Activated CD4-positive, alpha-beta memory T cell treated with anti-CD3 and anti-CD28 coated beads for 36 hours (primary cell): ENCODE data around the gene DENND11. TPM values are rescaled to one million over a fixed set of nuclear protein-coding genes. Genes with fewer than 3 reads are reported as not detected.

ENCODE experiments used
- CTCF ChIA-PET: fragments of 350-600 bp; sonication (Branson Sonifier 250); formaldehyde crosslinking; loops from one replicate; lab custom pipeline; 2021; ENCODE audit warnings: antibody characterized with exemption, inconsistent platforms; lab: Charles Lee
- POLR2A ChIA-PET: fragments of 350-600 bp; sonication (Branson Sonifier 250); formaldehyde crosslinking; loops from one replicate; lab custom pipeline; 2021; ENCODE audit warnings: antibody characterized with exemption; lab: Charles Lee
- DNase-seq: peaks from one replicate; pipeline ENCODE4 v3.0.0-alpha.2; 2020
- H3K27ac Mint-ChIP-seq: one replicate; pipeline ENCODE4 v1.8.0; 2021; ENCODE audit warnings: mixed read lengths
- H3K27me3 Mint-ChIP-seq: one replicate; pipeline ENCODE4 v1.8.0; 2021; ENCODE audit warnings: mixed read lengths
- H3K36me3 Mint-ChIP-seq: one replicate; pipeline ENCODE4 v1.8.0; 2021; ENCODE audit warnings: mixed read lengths
- H3K4me1 Mint-ChIP-seq: one replicate; pipeline ENCODE4 v1.8.0; 2021; ENCODE audit warnings: low read depth, mixed read lengths
- H3K4me3 Mint-ChIP-seq: one replicate; pipeline ENCODE4 v1.8.0; 2021; ENCODE audit warnings: mild to moderate bottlenecking, mixed read lengths
- H3K9me3 Mint-ChIP-seq: one replicate; pipeline ENCODE4 v1.8.0; 2021; ENCODE audit warnings: mixed read lengths
- intact Hi-C: fragments of 100-400 bp; cut with micrococcal nuclease; formaldehyde crosslinking; loops from one replicate; pipeline ENCODE4 v1.15.1; 2023
- total RNA-seq, 2 experiments: library from RNA; stranded (reverse); gene quantifications; one replicate each; pipeline ENCODE4 v1.2.3, GENCODE V29; 2021

DENND11 gene
- total RNA-seq, 2 experiments from 2014 or later: 27.5 to 28.9 TPM

DNA sequence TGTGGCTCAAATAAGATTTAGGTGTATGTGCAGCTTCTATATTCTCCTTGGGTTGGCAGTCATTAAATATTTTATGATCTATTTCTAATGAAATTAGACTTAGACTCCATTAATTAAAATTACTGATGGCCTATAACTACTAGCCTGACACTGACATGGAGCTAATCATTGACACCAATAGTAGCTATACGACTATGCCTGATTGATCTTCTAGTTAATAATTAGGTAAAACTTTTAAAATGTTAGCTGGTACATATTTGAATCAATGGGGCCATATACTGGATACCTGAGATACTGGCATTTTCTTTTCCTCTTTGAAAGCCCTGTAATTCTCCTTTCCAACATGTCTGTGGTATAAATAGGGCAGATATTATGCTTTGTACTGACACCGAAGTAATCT lies 20.6 kb upstream of the DENND11 start:
- DNase-seq: no peak

GRCh38 chr7:141717450-141717849 lies 15.5 kb upstream of the DENND11 start:
- intact Hi-C loops: no loop called here

More for the DNA sequence above, 20.6 kb upstream of the DENND11 start:
- no peaks in the 10 kb centered on the region for H3K27me3 Mint-ChIP-seq
- no peaks in the 10 kb centered on the region for H3K9me3 Mint-ChIP-seq
- no peaks in the 10 kb centered on the region for H3K4me1 Mint-ChIP-seq
- ChIA-PET CTCF (interaction anchor here (3.3 kb wide), 1 partner anchor 15 kb away, joined by 18 read pairs; the partner anchor contains the start of gene SSBP1), POLR2A (no interaction called here)
- H3K27ac Mint-ChIP-seq: no peak overlapping the region
- no peaks in the 10 kb centered on the region for H3K36me3 Mint-ChIP-seq
- intact Hi-C loops: no loop called here
- H3K4me3 Mint-ChIP-seq: no peak overlapping the region

GRCh38 chr7:141715794-141716689 lies 14.1 kb upstream of the DENND11 start:
- ChIA-PET POLR2A (no interaction called here), CTCF (no interaction called here)
- peaks cover 6% of the 10 kb centered on the region for H3K4me1 Mint-ChIP-seq
- no peaks in the 10 kb centered on the region for H3K9me3 Mint-ChIP-seq
- H3K27ac Mint-ChIP-seq: no peak overlapping the region
- no peak for DNase-seq
- H3K4me3 Mint-ChIP-seq: no peak overlapping the region
- intact Hi-C loops: no loop called here
- H3K27me3 Mint-ChIP-seq: no peaks in the 10 kb centered on the region
- H3K36me3 Mint-ChIP-seq: no peaks in the 10 kb centered on the region

More at GRCh38 chr7:141717450-141717849, 15.5 kb upstream of the DENND11 start:
- H3K27me3 Mint-ChIP-seq: no peaks in the 10 kb centered on the region
- ChIA-PET POLR2A (interaction anchor here (1.4 kb wide), 1 partner anchor 20 kb away, joined by 4 read pairs; the partner anchor contains the start of gene SSBP1), CTCF (interaction anchor here (1.6 kb wide), 1 partner anchor 21 kb away, joined by 5 read pairs; the partner anchor contains the start of gene SSBP1)
- no peak overlapping the region for H3K27ac Mint-ChIP-seq
- H3K36me3 Mint-ChIP-seq: no peaks in the 10 kb centered on the region
- no peak overlapping the region for H3K4me3 Mint-ChIP-seq
- H3K9me3 Mint-ChIP-seq: no peaks in the 10 kb centered on the region
- no peak for DNase-seq
- H3K4me1 Mint-ChIP-seq: peaks cover 2% of the 10 kb centered on the region

DNA sequence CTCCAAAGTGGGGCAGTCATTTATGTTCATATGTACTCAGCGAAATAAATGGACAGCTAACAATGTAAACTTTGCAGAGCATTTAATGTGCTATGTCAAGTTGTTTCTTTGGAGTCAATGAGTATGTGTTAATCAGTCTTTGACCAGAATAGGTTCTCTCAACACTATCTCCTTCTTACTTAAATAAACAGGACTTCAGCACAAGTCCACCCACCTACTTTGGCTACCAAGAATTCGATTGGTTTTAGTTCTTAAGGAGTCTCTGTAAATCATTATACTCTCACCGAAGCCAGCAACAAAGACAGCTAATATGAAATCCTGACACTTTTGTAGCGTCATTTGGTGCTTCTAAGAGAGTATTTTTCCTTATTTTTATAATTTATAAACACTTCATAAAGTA lies 13.1 kb upstream of the DENND11 start:
- no peak overlapping the region for H3K27ac Mint-ChIP-seq
- intact Hi-C loops: no loop called here
- peaks cover 6% of the 10 kb centered on the region for H3K4me1 Mint-ChIP-seq
- no peaks in the 10 kb centered on the region for H3K27me3 Mint-ChIP-seq
- ChIA-PET CTCF (interaction anchor here (0.7 to 1.2 kb wide), 2 partner anchors 23 to 60 kb away, joined by 3 to 4 read pairs; partner anchors contain the start of gene SSBP1), POLR2A (no interaction called here)
- no peak overlapping the region for H3K4me3 Mint-ChIP-seq
- DNase-seq: no peak
- H3K36me3 Mint-ChIP-seq: no peaks in the 10 kb centered on the region
- H3K9me3 Mint-ChIP-seq: no peaks in the 10 kb centered on the region

DNA sequence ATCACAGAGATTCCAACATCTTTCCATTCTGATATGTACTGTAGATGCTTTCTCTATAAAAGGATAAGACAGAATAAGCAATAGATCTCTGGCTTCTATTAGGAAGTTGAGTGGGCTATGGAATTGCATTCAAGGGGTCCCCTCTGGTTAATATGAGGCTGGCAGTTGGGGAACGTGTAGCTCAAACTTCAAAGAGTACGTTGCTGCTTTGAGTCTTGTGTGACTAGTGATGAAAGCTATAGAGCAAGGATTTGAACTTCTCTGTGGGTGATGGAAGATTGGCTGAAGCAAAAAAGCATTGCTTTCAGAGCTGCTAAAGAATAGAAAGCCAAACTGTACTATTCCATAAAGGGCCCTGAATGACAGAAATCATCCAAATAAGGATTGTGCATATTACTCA lies 12.6 kb upstream of the DENND11 start:
- CTCF ChIA-PET: interaction anchor here (0.7 to 1.2 kb wide), 2 partner anchors 23 to 60 kb away, joined by 3 to 4 read pairs; partner anchors contain the start of gene SSBP1
- intact Hi-C loops: no loop called here

GRCh38 chr7:141713890-141714289 lies 11.9 kb upstream of the DENND11 start:
- intact Hi-C loops: no loop called here
- peaks cover 6% of the 10 kb centered on the region for H3K4me1 Mint-ChIP-seq
- ChIA-PET POLR2A (no interaction called here), CTCF (interaction anchor here (0.6 to 1.2 kb wide), 3 partner anchors 24 to 1219 kb away, joined by 3 to 5 read pairs (median 3); partner anchors contain the start of gene SSBP1)
- H3K27ac Mint-ChIP-seq: no peak overlapping the region
- no peaks in the 10 kb centered on the region for H3K27me3 Mint-ChIP-seq
- DNase-seq: no peak
- H3K4me3 Mint-ChIP-seq: no peak overlapping the region
- no peaks in the 10 kb centered on the region for H3K9me3 Mint-ChIP-seq
- no peaks in the 10 kb centered on the region for H3K36me3 Mint-ChIP-seq

More for the DNA sequence above, 12.6 kb upstream of the DENND11 start:
- Mint-ChIP-seq H3K27me3 (no peaks in the 10 kb centered on the region), H3K4me1 (peaks cover 6% of the 10 kb centered on the region), H3K9me3 (no peaks in the 10 kb centered on the region), H3K36me3 (no peaks in the 10 kb centered on the region), H3K27ac (no peak overlapping the region), H3K4me3 (no peak overlapping the region)
- DNase-seq: no peak
- POLR2A ChIA-PET: no interaction called here

DNA sequence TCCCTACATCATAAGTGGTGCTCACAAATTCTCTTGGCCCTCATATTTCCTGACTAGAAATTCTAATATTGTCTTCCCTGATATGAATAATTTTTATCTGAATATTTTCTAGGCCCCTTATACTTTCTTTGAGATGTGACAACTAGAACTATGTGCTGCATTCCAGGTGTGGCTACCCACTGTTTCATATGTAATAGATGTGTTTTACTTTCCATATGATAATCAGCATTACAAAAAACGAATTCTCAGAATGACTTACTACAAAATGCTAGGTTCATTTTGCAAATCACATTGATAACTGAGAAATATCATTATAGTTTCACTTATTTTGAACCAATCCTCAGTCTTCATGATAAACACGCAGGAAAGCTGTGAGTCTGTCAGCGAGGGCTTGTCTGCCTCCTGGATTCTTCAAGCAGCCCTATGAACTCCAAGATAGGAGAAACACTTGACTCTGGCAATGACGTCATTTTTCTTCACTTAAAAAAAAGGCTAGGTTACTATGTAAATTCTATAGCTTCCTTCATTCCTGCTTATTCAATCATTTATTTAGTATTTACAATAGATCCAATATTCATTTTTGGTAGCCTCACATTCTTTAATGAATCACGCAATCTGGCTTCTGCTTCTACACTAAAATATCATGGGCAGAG lies 10.8 kb upstream of the DENND11 start:
- H3K9me3 Mint-ChIP-seq: no peaks in the 10 kb centered on the region
- no peaks in the 10 kb centered on the region for H3K27me3 Mint-ChIP-seq
- intact Hi-C loops: no loop called here
- H3K4me1 Mint-ChIP-seq: peaks cover 6% of the 10 kb centered on the region
- no peaks in the 10 kb centered on the region for H3K36me3 Mint-ChIP-seq
- H3K27ac Mint-ChIP-seq: no peak overlapping the region
- CTCF ChIA-PET: no interaction called here
- POLR2A ChIA-PET: no interaction called here
- DNase-seq: no peak
- no peak overlapping the region for H3K4me3 Mint-ChIP-seq

- DNase-seq: no peak
- ChIA-PET CTCF (interaction anchor here (3.4 kb wide), 1 partner anchor 28 kb away, joined by 16 read pairs; the partner anchor contains the start of gene SSBP1), POLR2A (no interaction called here)
- Mint-ChIP-seq H3K4me1 (peaks cover 6% of the 10 kb centered on the region), H3K27ac (no peak overlapping the region), H3K36me3 (no peaks in the 10 kb centered on the region), H3K27me3 (no peaks in the 10 kb centered on the region), H3K4me3 (no peak overlapping the region), H3K9me3 (no peaks in the 10 kb centered on the region)
- intact Hi-C loops: no loop called here
Observed at GRCh38 chr7:141710301-141710700, 8.3 kb upstream of the DENND11 start.

GRCh38 chr7:141709749-141710148 lies 7.8 kb upstream of the DENND11 start:
- no peak overlapping the region for H3K4me3 Mint-ChIP-seq
- intact Hi-C loops: no loop called here
- ChIA-PET POLR2A (no interaction called here), CTCF (interaction anchor here (0.9 to 3.4 kb wide), 2 partner anchors 25 to 28 kb away, joined by 4 to 16 read pairs; partner anchors contain the start of gene SSBP1)
- H3K36me3 Mint-ChIP-seq: no peaks in the 10 kb centered on the region
- no peaks in the 10 kb centered on the region for H3K27me3 Mint-ChIP-seq
- no peak overlapping the region for H3K27ac Mint-ChIP-seq
- H3K9me3 Mint-ChIP-seq: no peaks in the 10 kb centered on the region
- H3K4me1 Mint-ChIP-seq: peaks cover 6% of the 10 kb centered on the region
- no peak for DNase-seq

GRCh38 chr7:141709318-141709717 lies 7.4 kb upstream of the DENND11 start:
- Mint-ChIP-seq H3K27me3 (no peaks in the 10 kb centered on the region), H3K4me1 (peaks cover 6% of the 10 kb centered on the region), H3K36me3 (no peaks in the 10 kb centered on the region), H3K27ac (no peak overlapping the region), H3K9me3 (no peaks in the 10 kb centered on the region), H3K4me3 (no peak overlapping the region)
- DNase-seq: no peak
- ChIA-PET CTCF (interaction anchor here (0.9 to 3.4 kb wide), 2 partner anchors 25 to 29 kb away, joined by 4 to 16 read pairs; partner anchors contain the start of gene SSBP1), POLR2A (no interaction called here)
- intact Hi-C loops: no loop called here

DNA sequence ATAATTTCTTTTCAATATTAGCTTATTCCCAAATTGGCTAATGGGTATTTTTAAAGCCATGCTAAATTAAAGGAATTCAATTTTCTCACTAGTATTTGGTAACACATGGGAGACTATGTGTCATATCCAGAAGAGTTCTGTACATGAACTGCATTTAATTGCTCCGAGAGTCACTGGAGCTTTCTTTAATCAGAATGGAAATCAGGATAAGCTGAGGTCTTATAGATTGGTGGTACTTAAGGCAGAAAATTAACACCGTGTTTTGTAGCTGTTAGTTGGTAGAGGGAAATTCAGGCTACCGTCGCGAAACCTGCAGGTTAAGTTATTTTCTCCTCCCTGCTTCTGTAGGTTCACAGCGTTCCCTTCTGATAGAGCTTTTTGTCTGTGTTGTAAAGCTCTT lies 6.4 kb upstream of the DENND11 start, which contains the start of gene WEE2:
WEE2 (plus strand) TSS at position 3 of the 400 bp plus-strand sequence. CDS start 406 bp downstream, outside the sequence.
- ChIA-PET POLR2A (interaction anchor here (1.3 kb wide), 1 partner anchor 30 kb away, joined by 3 read pairs; the partner anchor contains the start of gene SSBP1), CTCF (interaction anchor here (3.4 kb wide), 1 partner anchor 30 kb away, joined by 16 read pairs; the partner anchor contains the start of gene SSBP1)
- intact Hi-C loops: no loop called here
- Mint-ChIP-seq H3K27me3 (peaks cover 1% of the 10 kb centered on the region), H3K27ac (no peak within 1 kb of the TSS), H3K9me3 (no peaks in the 10 kb centered on the region), H3K4me1 (peaks cover 6% of the 10 kb centered on the region), H3K4me3 (no peak within 1 kb of the TSS), H3K36me3 (no peaks in the 10 kb centered on the region)
- DNase-seq: no peak
